DND-41 (cell line): Measurements from ENCODE around the gene PPM1F.

Source experiments
- ATAC-seq: fragments of 200-7000 bp; cut with Tn5 transposase; 3 replicates; pipeline ENCODE4 v1.9.1; 2021; ENCODE audit warnings: low read depth; ENCODE audit not compliant: insufficient read depth
- DNase-seq: peaks from one replicate; pipeline ENCODE4 v3.0.0-alpha.2; 2020
- H2AFZ ChIP-seq: 2 replicates; pipeline ENCODE4 v1.6.0; 2012; ENCODE audit warnings: low read depth, low read length
- H3K27ac ChIP-seq: 2 replicates; pipeline ENCODE4 v1.5.1; 2012; ENCODE audit warnings: low read length, inconsistent platforms
- H3K27me3 ChIP-seq: fragments of 200-600 bp; sonication (generic); 2 replicates; pipeline ENCODE4 v1.6.0; 2012; ENCODE audit warnings: low read length, mild to moderate bottlenecking, inconsistent platforms; ENCODE audit not compliant: insufficient read depth, poor library complexity
- H3K36me3 ChIP-seq: 2 replicates; pipeline ENCODE4 v1.5.1; 2012; ENCODE audit warnings: low read length, inconsistent platforms; ENCODE audit not compliant: insufficient read depth
- H3K4me1 ChIP-seq: 2 replicates; pipeline ENCODE4 v1.5.1; 2012; ENCODE audit warnings: mild to moderate bottlenecking, low read length; ENCODE audit not compliant: insufficient read depth
- H3K4me2 ChIP-seq: 2 replicates; pipeline ENCODE4 v1.6.0; 2012; ENCODE audit warnings: mild to moderate bottlenecking, moderate library complexity, low read length, inconsistent platforms; ENCODE audit not compliant: insufficient read depth
- H3K4me3 ChIP-seq, 2 experiments: fragments of 200-600 bp in 1 of 2; shearing (Covaris generic) in 1 of 2; 2 replicates each; pipeline ENCODE4 v1.5.1; 2012 to 2016; ENCODE audit warnings: inconsistent platforms in 2 of 2, low read length in 2 of 2, mild to moderate bottlenecking in 2 of 2, low read depth in 1 of 2, moderate library complexity in 1 of 2
- H3K79me2 ChIP-seq: 2 replicates; pipeline ENCODE4 v1.6.0; 2012; ENCODE audit warnings: low read length, inconsistent platforms; ENCODE audit not compliant: insufficient read depth
- H3K9ac ChIP-seq: 2 replicates; pipeline ENCODE4 v1.6.0; 2012; ENCODE audit warnings: low read depth, mild to moderate bottlenecking, inconsistent platforms, low read length, moderate library complexity
- H3K9me3 ChIP-seq: 2 replicates; pipeline ENCODE4 v1.5.1; 2012; ENCODE audit warnings: low read length, moderate library complexity, mild to moderate bottlenecking, inconsistent platforms; ENCODE audit not compliant: insufficient read depth, severe bottlenecking
- H4K20me1 ChIP-seq: 2 replicates; pipeline ENCODE4 v1.6.0; 2012; ENCODE audit warnings: low read length; ENCODE audit not compliant: insufficient read depth
- CTCF ChIP-seq: IDR thresholded peaks from 2 replicates; pipeline ENCODE4 v1.5.1; 2012; ENCODE audit warnings: borderline replicate concordance, low read length, moderate library complexity, mild to moderate bottlenecking; ENCODE audit not compliant: poor library complexity, severe bottlenecking; ENCODE audit errors: extremely low read depth
- EZH2 ChIP-seq: IDR thresholded peaks from 3 replicates; pipeline ENCODE4 v1.6.1; 2012; ENCODE audit warnings: borderline replicate concordance, low read depth, mild to moderate bottlenecking, moderate library complexity, low read length, inconsistent platforms; ENCODE audit not compliant: severe bottlenecking

Gene PPM1F

GRCh38 chr22:21951931-21952465 lies 650 bp downstream of the PPM1F start:
- Histone ChIP-seq H3K9me3 (no peaks in the 10 kb centered on the region), H3K27ac (peak overlapping the region; percentile 78), H3K4me3 (peak overlapping the region; percentile 85 to 91; a peak in 3 of 4 replicates), H3K9ac (peak overlapping the region; percentile 74), H2AFZ (peak overlapping the region; percentile 85; the same call in 1 of the 2 replicates), H4K20me1 (peaks cover 8% of the 10 kb centered on the region), H3K36me3 (no peaks in the 10 kb centered on the region), H3K79me2 (peaks cover 8% of the 10 kb centered on the region), H3K4me1 (peaks cover 13% of the 10 kb centered on the region), H3K4me2 (peak overlapping the region; percentile 98), H3K27me3 (no peaks in the 10 kb centered on the region)
- no peak for ATAC-seq
- TF ChIP-seq EZH2 (no peak), CTCF (no peak)
- no peak for DNase-seq

- no peak overlapping the region for H2AFZ ChIP-seq
- peaks cover 3% of the 10 kb centered on the region; the same call in 1 of the 2 replicates for H3K36me3 ChIP-seq
- no peak overlapping the region for H3K27ac ChIP-seq
- no peak overlapping the region for H3K4me2 ChIP-seq
- ATAC-seq, result no peak
- no peak overlapping the region for H3K4me3 ChIP-seq
- peaks cover 8% of the 10 kb centered on the region for H3K79me2 ChIP-seq
- TF ChIP-seq EZH2 (no peak), CTCF (no peak)
- H4K20me1 ChIP-seq, result peaks cover 12% of the 10 kb centered on the region
- no peaks in the 10 kb centered on the region for H3K27me3 ChIP-seq
- H3K4me1 ChIP-seq, result peaks cover 13% of the 10 kb centered on the region
- H3K9me3 ChIP-seq, result no peaks in the 10 kb centered on the region
- no peak for DNase-seq
- H3K9ac ChIP-seq, result no peak overlapping the region
These were observed 1.6 kb downstream of the PPM1F start for GRCh38 chr22:21951062-21951461.

GRCh38 chr22:21949948-21950347 lies 2.7 kb downstream of the PPM1F start:
- H3K9ac ChIP-seq, result no peak overlapping the region
- no peak for DNase-seq
- no peaks in the 10 kb centered on the region for H3K9me3 ChIP-seq
- no peak for TF ChIP-seq CTCF
- no peak for TF ChIP-seq EZH2
- H3K4me1 ChIP-seq, result peaks cover 13% of the 10 kb centered on the region
- no peak overlapping the region for H3K27ac ChIP-seq
- no peak for ATAC-seq
- H3K79me2 ChIP-seq, result peaks cover 8% of the 10 kb centered on the region
- H3K36me3 ChIP-seq, result peaks cover 14% of the 10 kb centered on the region
- H3K4me2 ChIP-seq, result no peak overlapping the region
- H4K20me1 ChIP-seq, result peaks cover 14% of the 10 kb centered on the region
- H2AFZ ChIP-seq, result no peak overlapping the region
- no peak overlapping the region for H3K4me3 ChIP-seq
- H3K27me3 ChIP-seq, result no peaks in the 10 kb centered on the region

- no peak for DNase-seq
- no peak overlapping the region for H2AFZ ChIP-seq
- peaks cover 13% of the 10 kb centered on the region for H3K4me1 ChIP-seq
- H3K9me3 ChIP-seq, result no peaks in the 10 kb centered on the region
- H3K79me2 ChIP-seq, result peaks cover 8% of the 10 kb centered on the region
- ATAC-seq, result no peak
- H3K27ac ChIP-seq, result no peak overlapping the region
- H3K36me3 ChIP-seq, result peaks cover 18% of the 10 kb centered on the region
- no peak overlapping the region for H3K4me3 ChIP-seq
- H3K27me3 ChIP-seq, result no peaks in the 10 kb centered on the region
- no peak overlapping the region for H3K9ac ChIP-seq
- no peak for TF ChIP-seq EZH2
- no peak for TF ChIP-seq CTCF
- peaks cover 14% of the 10 kb centered on the region for H4K20me1 ChIP-seq
- no peak overlapping the region for H3K4me2 ChIP-seq
These were observed 3.1 kb downstream of the PPM1F start for GRCh38 chr22:21949569-21949918.
